ENCODE results near the gene PTAFR.

GRCh38 chr1:28205243-28205642 is 28.8 kb upstream of the PTAFR start:
- TF ChIP-seq CTCF (IDR thresholded peaks at IDR 0.05) (no peak), POLR2A (IDR thresholded peaks at IDR 0.05) (no peak)

All from uterus (tissue), 2 donors.